Endometrial microvascular endothelial cells (primary cell): ENCODE data around the gene SERHL2. TPM values are rescaled to one million over a fixed set of nuclear protein-coding genes. Genes with fewer than 3 reads are reported as not detected.
"Not testable (repeated sequence)": the region's sequence is repeated elsewhere in the genome, so short reads cannot be mapped to it uniquely, and the experiment has no call there.

Experiments used
- in situ Hi-C: cut with HindIII; loops from 2 replicates; pipeline ENCODE4 v1.10.0; 2017; ENCODE audit warnings: low sequenced_read_pairs, low pct_unique_long_range_greater_than_20kb; ENCODE audit errors: inconsistent ontology term
- total RNA-seq: library from RNA; depleted of rRNA; stranded (reverse); fragments of >200 nt; gene quantifications from one replicate; pipeline ENCODE4 v1.2.3, GENCODE V29; 2015; ENCODE audit errors: inconsistent ontology term

Gene SERHL2
- total RNA-seq, 1 donor from 2014 or later = 0.74 TPM

- in situ Hi-C loops = no loop called here
These were observed 41.7 kb downstream of the SERHL2 start for GRCh38 chr22:42595434-42595833.

- in situ Hi-C loops = no loop called here
These were observed 42.6 kb downstream of the SERHL2 start for GRCh38 chr22:42596336-42596735.

- in situ Hi-C loops = no loop called here
These were observed 43.2 kb downstream of the SERHL2 start for GRCh38 chr22:42596863-42597530.

DNA sequence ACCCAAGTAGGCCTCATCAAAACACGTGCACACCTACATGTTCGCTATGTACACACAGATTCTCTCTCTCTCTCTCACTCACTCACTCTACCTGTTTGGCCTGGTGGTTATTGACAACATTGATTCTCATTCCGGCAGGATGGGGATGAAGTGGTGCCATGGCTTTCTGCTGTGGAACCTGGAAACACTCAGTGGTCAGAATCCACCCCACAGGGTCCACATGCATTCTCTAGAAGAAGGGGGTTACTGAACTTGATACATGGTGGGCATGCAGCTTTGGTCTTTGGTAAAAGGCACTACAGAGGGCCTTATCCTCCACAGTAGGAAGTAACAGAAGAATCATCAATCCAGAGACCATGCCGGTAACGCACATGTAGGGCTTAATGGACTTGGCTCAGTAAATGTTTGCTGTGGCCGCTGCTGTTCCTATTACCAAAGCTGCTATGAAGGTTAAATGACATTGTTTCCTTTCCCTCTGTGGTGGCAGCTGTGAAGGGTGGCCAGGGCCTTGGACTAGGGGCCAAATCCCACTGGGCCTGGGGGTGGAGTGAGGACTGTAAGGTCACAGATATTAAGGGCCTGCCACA, 48.2 kb downstream of the SERHL2 start:
- in situ Hi-C loops = no loop called here

GRCh38 chr22:42602470-42602869, 48.7 kb downstream of the SERHL2 start:
- in situ Hi-C loops = no loop called here

- in situ Hi-C loops = no loop called here
These were observed 49.7 kb downstream of the SERHL2 start for GRCh38 chr22:42603427-42603826.

DNA sequence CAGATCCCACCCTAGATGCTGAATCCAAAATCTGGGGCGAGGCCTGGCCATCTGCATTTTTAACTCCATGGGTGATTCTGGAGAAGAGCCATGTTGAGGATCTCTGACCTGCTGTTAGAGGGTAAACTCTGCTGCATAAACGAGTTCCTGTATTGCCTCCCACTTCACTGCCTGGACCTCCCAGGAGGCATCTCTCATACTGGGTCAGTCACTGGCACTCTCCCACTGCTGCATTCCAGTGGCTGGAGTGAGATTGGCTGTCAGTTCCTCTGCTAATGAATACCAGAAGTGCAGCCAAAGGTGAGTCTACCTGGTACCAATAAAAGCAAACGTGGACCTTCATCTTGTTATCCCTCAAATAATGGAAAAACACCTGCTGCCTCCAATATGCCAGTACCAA, 50.6 kb downstream of the SERHL2 start:
- in situ Hi-C loops = no loop called here

DNA sequence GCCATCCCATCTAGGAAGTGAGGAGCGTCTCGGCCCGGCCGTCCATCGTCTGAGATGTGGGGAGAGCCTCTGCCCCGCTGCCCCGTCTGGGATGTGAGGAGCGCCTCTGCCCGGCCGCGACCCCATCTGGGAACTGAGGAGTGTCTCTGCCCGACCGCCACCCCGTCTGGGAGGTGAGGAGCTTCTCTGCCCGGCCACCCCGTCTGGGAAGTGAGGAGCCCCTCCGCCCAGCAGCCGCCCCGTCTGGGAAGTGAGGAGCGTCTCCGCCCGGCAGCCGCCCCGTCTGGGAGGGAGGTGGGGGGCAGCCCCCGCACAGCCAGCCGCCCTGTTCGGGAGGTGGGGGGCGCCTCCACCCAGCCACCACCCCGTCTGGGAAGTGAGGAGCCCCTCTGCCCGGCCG, 53.9 kb downstream of the SERHL2 start:
- in situ Hi-C loops = not testable (repeated sequence)

DNA sequence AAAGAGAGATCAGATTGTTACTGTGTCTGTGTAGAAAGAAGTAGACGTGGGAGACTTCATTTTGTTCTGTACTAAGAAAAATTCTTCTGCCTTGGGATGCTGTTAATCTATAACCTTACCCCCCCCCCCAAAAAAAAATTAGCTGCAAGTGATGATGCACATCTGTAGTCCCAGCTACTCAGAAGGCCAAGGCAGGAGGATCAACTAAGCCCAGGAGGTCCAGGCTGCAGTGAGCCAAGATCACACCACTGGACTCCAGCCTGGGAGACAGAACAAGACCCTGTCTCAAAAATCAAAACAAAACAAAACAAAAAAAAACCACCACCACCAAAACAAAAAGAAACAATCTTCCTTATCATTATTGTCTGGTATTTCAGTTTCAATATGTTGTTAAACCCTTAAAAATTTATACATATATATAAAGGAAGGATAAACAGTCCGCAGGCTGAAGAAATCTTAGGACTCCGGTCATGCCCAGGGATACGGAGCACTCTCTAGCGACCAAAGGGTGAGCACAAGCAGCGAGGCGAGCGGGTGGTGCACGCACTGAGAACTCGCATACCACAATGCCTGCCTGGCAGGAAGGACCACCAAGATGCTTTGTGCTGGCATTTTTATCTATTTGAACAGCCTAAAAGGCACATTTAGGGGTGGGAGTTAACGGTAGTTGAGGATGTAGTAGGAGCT, 54.5 kb downstream of the SERHL2 start:
- in situ Hi-C loops = no loop called here

DNA sequence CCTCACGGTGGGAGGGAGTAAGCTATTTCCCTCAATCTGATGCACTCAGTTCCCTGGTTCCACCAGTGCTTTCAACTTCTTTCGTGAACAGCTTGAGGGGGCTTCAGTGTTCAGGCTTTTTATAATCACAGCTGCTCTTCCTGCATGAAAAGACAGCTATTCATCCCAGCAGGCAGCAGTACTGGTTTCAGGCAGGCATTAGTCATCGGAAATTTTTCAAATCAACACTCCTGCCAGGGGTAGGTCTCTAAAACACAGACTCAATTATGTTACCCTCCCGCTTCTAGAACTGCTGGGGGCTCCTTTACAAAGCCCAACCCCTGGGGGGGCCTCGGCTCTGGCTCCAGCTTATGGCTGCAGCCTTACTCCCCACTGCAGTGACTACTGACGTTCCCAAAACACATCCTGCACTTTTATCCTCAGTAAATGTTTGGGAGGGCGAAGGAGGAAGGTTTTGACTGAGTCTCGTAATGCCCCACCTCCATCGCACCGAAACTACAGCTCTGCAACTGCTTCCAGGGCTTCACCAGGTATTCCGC, 55.1 kb downstream of the SERHL2 start:
- in situ Hi-C loops = no loop called here

DNA sequence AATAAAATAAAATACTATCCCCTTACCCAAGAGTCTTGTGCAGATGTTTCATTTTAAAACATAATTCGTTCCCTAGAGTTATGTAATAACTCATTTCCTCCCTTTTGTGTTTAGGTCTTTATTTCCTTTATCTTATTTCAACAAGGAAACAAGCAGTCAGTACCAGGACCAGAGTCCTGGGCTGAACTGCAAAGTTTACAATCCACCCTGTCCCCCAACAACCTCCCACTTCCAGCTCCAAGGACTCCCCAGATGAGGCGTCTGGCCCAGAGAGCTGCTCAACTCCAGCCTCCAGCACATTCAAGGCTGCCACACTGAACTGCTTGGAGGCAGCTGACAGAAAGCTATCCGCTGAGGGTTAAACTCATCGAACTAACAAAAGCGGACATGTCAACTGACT, 56.4 kb downstream of the SERHL2 start:
- in situ Hi-C loops = no loop called here

DNA sequence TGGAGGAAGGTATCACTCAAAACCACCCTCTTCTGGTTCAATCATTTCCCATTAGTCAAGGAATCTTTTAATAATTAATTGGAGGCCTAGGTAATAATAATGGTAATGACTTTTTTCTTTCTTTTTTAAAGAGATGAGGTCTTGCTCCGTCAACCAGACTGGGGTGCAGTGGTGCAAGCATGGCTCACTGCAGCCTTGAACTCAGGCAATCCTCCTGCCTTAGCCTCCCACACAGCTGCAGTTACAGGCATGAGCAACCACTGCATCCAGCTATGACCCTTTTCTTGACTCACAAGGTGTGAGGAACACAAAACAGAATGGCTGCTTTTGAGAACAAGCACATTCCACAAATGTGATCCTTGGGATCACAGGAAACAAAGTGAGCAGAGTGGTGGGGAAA, 57.3 kb downstream of the SERHL2 start:
- in situ Hi-C loops = no loop called here

- in situ Hi-C loops = no loop called here
These were observed 58.6 kb downstream of the SERHL2 start for GRCh38 chr22:42612336-42612735.

DNA sequence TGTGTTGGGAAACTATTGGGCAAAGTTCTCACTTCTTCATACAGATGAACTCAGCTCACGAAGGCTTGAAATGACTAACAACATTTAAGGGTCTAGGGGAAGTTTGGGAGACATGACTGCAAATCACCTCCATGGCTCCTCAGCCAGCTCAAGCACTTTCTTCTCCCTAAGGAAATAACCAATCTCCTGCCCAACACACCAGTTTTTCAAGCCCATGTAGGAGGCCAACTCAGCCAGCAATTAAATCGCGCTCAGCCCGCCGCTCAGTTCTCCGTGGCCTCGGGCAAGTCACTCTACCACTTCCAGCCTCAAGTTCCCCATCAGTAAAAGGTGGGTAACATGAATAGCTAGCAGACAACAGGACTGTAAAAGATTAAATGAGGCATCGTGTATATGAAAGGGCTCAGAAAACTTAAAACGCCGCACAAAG, 60.1 kb downstream of the SERHL2 start:
- in situ Hi-C loops = no loop called here

DNA sequence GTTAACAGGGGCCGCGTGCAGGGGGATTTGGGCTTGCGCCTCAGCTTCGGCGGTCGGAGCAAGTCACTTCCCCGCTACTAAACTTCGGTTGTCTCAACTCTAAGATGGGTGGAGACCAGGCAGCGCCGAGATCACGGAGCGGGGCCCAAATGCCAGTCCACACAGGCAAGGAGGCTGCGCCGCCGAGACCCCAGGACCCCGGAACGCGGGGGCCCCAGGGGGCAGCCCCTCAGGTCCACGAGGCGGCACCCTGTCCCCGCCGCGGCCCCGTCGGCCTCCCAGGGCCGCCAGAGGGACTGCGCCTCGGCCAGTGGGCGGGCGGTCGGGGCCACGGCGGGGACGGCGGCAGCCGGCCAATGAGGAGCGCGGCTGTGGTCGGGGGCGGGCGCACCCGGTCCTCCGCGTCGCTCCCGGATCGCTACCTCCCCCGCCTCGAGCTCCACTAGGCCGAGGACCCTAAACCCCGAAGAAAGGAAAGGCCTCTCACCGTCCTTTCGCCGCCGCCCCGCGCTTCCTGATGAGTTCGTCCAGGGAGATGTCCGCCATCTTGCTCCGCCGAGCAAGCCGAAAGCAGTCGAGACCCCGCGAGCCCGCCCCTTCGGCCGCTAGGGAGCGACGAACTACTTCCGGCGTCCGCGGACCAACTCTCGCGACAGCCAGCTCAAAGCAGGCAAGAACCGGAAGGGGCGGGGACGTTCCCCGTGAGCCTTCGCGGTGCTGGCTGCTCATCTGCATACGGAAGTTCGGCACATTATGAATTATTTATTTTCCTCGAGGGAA, 60.7 kb downstream of the SERHL2 start, which contains the start of gene POLDIP3:
Gene POLDIP3, minus strand, starts transcription at position 572 of the 780 bp plus-strand sequence. Its CDS starts 26 bp downstream, at position 546.
- in situ Hi-C loops = no loop called here

- in situ Hi-C loops = no loop called here
These were observed 61.5 kb downstream of the SERHL2 start for GRCh38 chr22:42615092-42615859.

DNA sequence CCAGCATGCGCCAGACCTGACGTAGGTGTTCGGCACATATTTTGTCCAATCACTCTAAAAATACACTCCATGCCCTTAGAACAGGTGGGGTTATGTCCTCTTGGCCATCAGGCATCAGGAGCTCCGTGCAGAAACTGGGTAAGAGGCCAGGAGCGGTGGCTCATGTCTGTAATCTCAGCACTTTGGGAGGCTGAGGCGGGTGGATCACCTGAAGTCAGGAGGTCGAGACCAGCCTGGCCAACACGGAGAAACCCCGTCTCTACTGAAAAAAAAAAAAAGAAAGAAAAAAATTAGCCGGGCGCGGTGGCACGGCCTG, 62.1 kb downstream of the SERHL2 start:
- in situ Hi-C loops = not testable (repeated sequence)

- in situ Hi-C loops = no loop called here
These were observed 63.6 kb downstream of the SERHL2 start for GRCh38 chr22:42617155-42617983.
